Kidney (tissue), 14 donors: ENCODE data around the gene CAMK4. TPM values are rescaled to one million over a fixed set of nuclear protein-coding genes. Genes with fewer than 3 reads are reported as not detected.
"Not testable (repeated sequence)": the region's sequence is repeated elsewhere in the genome, so short reads cannot be mapped to it uniquely, and the experiment has no call there.

Source experiments
- DNase-seq, 5 donors: peaks; one replicate each; pipeline ENCODE4 v3.0.0-alpha.2; 2013 to 2020
- FAIRE-seq: peaks from 2 replicates; lab custom pipeline; 2012; peaks lifted over from hg19 to GRCh38; lab: Jason Lieb, UNC
- H3K27ac ChIP-seq, 2 donors: one replicate each; pipeline ENCODE4 v1.7.0; 2013; ENCODE audit warnings: low read depth in 2 of 2, low read length in 2 of 2, inconsistent platforms in 1 of 2
- H3K27me3 ChIP-seq: one replicate; pipeline ENCODE4 v1.7.1; 2013; ENCODE audit warnings: low read length, inconsistent platforms; ENCODE audit not compliant: control insufficient read depth, insufficient read depth
- H3K36me3 ChIP-seq, 3 donors: one replicate each; pipeline versions ENCODE4 v1.7.0 to v1.7.1; 2013; ENCODE audit warnings: low read length in 3 of 3, control low read depth in 1 of 3, inconsistent platforms in 1 of 3; ENCODE audit not compliant: insufficient read depth in 3 of 3, control insufficient read depth in 2 of 3
- H3K4me1 ChIP-seq, 3 donors: one replicate each; pipeline versions ENCODE4 v1.7.0 to v1.7.1; 2013; ENCODE audit warnings: low read length in 3 of 3, inconsistent platforms in 1 of 3, low read depth in 1 of 3; ENCODE audit not compliant: control insufficient read depth in 2 of 3, insufficient read depth in 2 of 3
- H3K4me3 ChIP-seq, 3 donors: one replicate each; pipeline versions ENCODE4 v1.7.0 to v1.8.1; 2013; ENCODE audit warnings: low read length in 3 of 3, control low read depth in 1 of 3, inconsistent platforms in 1 of 3
- H3K9ac ChIP-seq, 3 donors: one replicate each; pipeline versions ENCODE4 v1.7.0 to v1.7.1; 2013; ENCODE audit warnings: low read length in 3 of 3, control low read depth in 1 of 3, inconsistent platforms in 1 of 3
- H3K9me3 ChIP-seq, 3 donors: one replicate each; pipeline versions ENCODE4 v1.7.0 to v1.7.1; 2013; ENCODE audit warnings: low read length in 3 of 3, control low read depth in 1 of 3, inconsistent platforms in 1 of 3; ENCODE audit not compliant: control insufficient read depth in 2 of 3, insufficient read depth in 1 of 3
- CTCF ChIP-seq: IDR thresholded peaks from 3 replicates; pipeline ENCODE4 v1.5.1; 2012; ENCODE audit warnings: mild to moderate bottlenecking, moderate library complexity, borderline replicate concordance; ENCODE audit not compliant: insufficient read depth; ENCODE audit errors: extremely low read depth
- intact Hi-C: fragments of 100-400 bp; cut with DNase I; formaldehyde crosslinking; loops from one replicate; pipeline ENCODE4 v1.11.1; 2022
- polyA plus RNA-seq: library from polyadenylated mRNA; stranded (reverse); fragments of 350-450 nt; fragmentation: Illumina TruSeq; extraction: RNeasy Lipid Tissue Mini Kit (QIAGEN cat#74804); gene quantifications from one replicate; pipeline ENCODE4 v1.2.3, GENCODE V29; 2014; ENCODE audit warnings: low read depth, low replicate concordance; ENCODE audit not compliant: insufficient read depth
- total RNA-seq: library from RNA; stranded (reverse); fragmentation: NEBNext Ultra II Directional; extraction: Animal tissue kit (Norgen Biotek cat#: 25700); gene quantifications from one replicate; pipeline ENCODE4 v1.2.1, GENCODE V29; 2021
- donor health status: control.
- donor health status: control.
- donor health status: control.
- donor health status: control.
- donor health status: control.
- donor health status: DM: yes; HTN: yes; CAD: no.
- donor health status: Normal renal cell carcinoma (clear cell type).

Gene CAMK4
- total and polyA plus RNA-seq, 2 donors from 2014 or later = 0.37 to 4.7 TPM

- FAIRE-seq (no peak), DNase-seq (no peak)
- Histone ChIP-seq H3K9me3 (peaks cover 0 to 2% (median 0%) of the 10 kb centered on the region in 3 donors), H3K27ac (no peak overlapping the region), H3K4me1 (no peaks in the 10 kb centered on the region), H3K27me3 (no peaks in the 10 kb centered on the region), H3K36me3 (no peaks in the 10 kb centered on the region), H3K9ac (no peak overlapping the region), H3K4me3 (no peak overlapping the region)
- TF ChIP-seq CTCF = no peak
- intact Hi-C loops = no loop called here
These were observed 74.9 kb downstream of the CAMK4 start for GRCh38 chr5:111299067-111299481.

- FAIRE-seq = no peak
- H3K4me3 ChIP-seq = no peak overlapping the region
These were observed 75.7 kb downstream of the CAMK4 start for GRCh38 chr5:111299831-111300432.

GRCh38 chr5:111301264-111301663 is 77.1 kb downstream of the CAMK4 start:
- H3K4me3 ChIP-seq = no peak overlapping the region
- H3K9ac ChIP-seq = no peak overlapping the region
- H3K27ac ChIP-seq = no peak overlapping the region
- H3K9me3 ChIP-seq = peaks cover 0 to 2% (median 0%) of the 10 kb centered on the region in 3 donors
- no peak for TF ChIP-seq CTCF
- no peaks in the 10 kb centered on the region for H3K36me3 ChIP-seq
- intact Hi-C loops = no loop called here
- no peaks in the 10 kb centered on the region for H3K4me1 ChIP-seq
- no peak for DNase-seq
- H3K27me3 ChIP-seq = no peaks in the 10 kb centered on the region
- FAIRE-seq = no peak

More at GRCh38 chr5:111299831-111300432, 75.7 kb downstream of the CAMK4 start:
- H3K27ac ChIP-seq = no peak overlapping the region
- intact Hi-C loops = no loop called here
- peak in 1 of 5 donors; percentile 9 for DNase-seq
- no peaks in the 10 kb centered on the region for H3K4me1 ChIP-seq
- no peak for TF ChIP-seq CTCF
- no peak overlapping the region for H3K9ac ChIP-seq
- H3K27me3 ChIP-seq = no peaks in the 10 kb centered on the region
- no peaks in the 10 kb centered on the region for H3K36me3 ChIP-seq
- H3K9me3 ChIP-seq = peaks cover 0 to 2% (median 0%) of the 10 kb centered on the region in 3 donors

DNA sequence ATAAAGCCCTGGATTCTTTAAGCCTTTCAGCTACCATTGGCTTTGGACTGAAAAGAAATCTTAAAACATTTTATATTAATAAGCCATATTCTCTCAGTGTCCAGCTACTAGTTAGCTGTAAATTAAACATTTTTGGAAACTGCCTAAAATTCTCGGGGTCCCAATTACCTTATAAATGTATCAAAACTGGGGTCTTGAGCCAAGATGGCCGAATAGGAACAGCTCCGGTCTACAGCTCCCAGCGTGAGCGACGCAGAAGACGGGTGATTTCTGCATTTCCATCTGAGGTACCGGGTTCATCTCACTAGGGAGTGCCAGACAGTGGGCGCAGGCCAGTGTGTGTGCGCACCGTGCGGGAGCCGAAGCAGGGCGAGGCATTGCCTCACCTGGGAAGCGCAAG is 77.9 kb downstream of the CAMK4 start:
- intact Hi-C loops, H3K9me3 ChIP-seq, H3K27me3 ChIP-seq, H3K4me1 ChIP-seq, H3K27ac ChIP-seq, H3K36me3 ChIP-seq, H3K4me3 ChIP-seq, H3K9ac ChIP-seq, FAIRE-seq, DNase-seq: not testable (repeated sequence)
